ENCODE measurements around the gene ZNF813.
"Not testable (repeated sequence)": the region's sequence is repeated elsewhere in the genome, so short reads cannot be mapped to it uniquely, and the experiment has no call there.

ZNF813 gene

DNA sequence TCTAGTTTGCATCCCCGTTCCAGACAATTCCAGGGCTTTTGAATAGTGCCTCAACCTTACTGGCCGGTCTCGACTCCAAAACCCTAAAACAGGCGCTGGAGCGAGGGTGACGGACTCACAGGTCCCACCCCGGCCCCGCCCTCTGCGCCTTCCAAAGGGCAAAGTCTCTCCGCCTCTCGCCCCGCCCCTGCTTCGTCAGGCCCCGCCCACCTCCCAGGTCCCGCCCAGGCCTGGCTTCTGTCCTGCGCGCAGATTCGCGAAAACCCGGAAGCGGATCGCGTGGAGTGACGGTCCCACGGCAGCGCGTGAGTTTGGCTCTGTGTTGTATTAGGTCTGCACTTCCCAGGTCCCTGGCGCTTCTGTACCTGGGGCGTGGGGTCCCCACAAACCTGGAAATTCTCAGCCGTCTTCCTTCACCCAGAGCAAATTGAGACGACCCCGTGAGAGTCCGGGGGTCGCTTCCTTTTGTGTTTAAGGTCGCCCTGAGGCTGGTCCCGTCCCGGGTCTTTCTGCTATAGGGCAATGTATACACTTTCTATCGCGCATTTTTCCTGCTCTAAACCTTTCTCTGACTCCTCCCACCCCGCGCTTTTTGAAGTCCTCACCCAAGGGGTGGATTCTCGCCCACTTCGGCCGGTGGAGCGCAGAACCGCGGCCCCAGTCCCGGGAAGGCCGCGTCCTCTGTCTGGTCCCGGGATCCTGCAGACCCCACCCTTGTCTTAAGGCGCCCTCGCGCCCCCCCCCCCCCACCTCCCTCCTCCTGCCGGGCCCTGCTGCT lies at the start of gene ZNF813:
TSS of gene ZNF813 (plus strand) at position 249 of the 778 bp plus-strand sequence. CDS start 16,090 bp downstream, outside the sequence.
- peak; percentile 6 for DNase-seq

DNA sequence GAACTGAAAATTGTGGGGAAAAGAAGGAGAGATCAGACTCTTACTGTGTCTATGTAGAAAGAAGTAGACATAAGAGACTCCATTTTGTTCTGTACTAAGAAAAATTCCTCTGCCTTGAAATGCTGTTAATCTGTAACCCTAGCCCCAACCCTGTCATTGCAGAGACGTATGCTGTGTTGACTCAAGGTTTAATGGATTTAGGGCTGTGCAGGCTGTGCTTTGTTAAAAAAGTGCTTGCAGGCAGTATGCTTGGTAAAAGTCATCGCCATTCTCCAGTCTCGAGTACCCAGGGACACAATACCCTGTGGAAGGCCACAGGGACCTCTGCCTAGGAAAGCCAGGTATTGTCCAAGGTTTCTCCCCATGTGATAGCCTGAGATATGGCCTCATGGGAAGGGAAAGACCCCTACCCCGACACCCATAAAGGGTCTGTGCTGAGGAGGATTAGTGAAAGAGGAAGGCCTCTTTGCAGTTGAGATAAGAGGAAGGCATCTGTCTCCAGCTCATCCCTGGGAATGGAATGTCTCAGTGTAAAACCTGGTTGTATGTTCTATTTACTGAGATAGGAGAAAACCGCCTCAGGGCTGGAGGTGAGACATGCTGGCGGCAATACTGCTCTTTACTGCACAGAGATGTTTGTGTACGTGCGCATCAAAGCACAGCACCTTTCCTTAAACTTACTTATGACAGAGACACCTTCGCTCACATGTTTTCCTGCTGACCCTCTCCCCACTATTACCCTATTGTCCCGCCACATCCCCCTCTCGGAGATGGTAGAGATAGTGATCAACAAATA lies 46.8 kb upstream of the ZNF813 start:
- not testable (repeated sequence) for DNase-seq

DNA sequence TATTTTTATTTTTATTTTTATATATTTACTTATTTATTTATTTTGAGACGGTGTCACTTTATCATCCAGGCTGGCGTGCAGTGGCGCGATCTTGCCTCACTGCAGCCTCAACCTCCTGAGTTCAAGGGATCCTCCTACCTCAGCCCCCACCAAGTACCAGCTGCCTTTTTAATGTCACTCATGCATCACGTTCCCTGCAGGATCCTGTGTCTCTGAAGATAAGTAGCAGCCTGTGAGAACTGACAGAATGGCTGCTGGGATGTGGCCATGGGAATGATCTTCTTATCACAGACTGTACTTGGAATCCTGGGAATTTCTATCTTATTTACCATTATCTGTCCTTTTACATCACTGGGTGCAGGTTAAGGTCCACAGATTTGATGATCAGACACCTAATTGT lies 45.0 kb upstream of the ZNF813 start:
- no peak for DNase-seq

DNA sequence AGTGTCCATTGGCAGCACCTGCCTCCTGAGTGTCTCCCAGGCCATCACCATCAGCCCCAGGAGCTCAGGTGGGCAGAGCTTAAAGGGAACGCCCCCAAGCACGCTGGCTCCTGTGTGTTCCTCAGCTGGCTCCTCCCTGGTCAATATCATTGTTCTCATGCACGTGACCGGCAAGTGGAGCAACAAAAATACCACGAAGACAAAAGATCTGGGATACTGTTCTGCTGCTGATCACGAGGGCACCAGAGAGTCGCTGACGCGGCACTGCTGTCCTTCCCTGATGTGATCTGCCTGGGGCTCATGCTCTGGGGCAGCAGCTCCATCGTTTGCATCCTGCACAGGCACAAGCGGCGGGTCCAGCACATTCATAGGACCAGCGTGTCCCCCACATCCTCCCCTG lies 44.5 kb upstream of the ZNF813 start:
- DNase-seq: not testable (repeated sequence)

DNA sequence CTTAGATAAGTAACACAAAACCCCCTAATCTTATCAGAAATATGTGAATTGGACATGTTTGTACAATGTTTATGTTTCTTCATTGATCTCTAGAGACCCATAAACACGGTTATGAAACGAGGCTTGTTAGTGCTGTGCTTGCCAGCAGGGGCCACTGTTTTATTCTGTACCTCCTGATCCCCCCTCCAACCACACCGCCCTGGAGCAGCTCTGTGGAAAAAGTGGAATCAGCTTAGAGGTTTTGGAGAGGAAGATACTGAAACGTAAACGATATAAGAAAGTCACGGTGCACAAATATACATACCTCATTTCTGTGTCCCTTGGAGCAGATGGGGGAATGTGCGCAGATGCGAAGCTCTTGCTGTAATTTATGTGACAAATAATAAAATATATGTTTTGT lies 43.9 kb upstream of the ZNF813 start:
- not testable (repeated sequence) for DNase-seq

DNA sequence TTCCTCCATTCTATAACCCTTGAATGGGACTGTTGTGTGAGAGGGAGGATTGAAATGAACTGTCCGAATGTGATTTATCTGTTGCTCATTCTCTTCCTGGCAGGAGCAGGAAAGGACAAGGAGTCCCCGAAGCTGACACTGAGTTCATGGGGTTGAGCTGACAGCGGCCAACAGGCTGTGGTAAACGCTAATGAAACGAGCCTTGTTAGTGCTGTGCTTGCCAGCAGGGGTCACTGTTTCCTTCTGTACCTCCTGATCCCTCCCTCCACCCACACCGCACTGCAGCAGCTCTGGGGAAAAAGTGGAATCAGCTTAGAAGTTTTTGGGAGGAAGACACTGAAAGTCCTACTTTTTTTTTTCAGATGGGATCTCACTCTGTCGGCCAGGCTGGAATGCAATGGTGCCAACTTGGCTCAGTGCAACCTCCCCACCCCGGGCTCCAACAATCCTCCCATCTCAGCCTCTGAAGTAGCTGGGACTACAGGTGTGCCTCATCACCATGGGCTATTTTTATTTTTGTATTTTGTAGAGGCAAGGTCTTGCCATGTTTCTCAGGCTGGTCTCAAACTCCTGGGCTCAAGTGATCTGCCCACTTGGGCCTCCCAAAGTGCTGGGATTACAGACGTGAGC lies 42.5 kb upstream of the ZNF813 start:
- peak; percentile 5 for DNase-seq

DNA sequence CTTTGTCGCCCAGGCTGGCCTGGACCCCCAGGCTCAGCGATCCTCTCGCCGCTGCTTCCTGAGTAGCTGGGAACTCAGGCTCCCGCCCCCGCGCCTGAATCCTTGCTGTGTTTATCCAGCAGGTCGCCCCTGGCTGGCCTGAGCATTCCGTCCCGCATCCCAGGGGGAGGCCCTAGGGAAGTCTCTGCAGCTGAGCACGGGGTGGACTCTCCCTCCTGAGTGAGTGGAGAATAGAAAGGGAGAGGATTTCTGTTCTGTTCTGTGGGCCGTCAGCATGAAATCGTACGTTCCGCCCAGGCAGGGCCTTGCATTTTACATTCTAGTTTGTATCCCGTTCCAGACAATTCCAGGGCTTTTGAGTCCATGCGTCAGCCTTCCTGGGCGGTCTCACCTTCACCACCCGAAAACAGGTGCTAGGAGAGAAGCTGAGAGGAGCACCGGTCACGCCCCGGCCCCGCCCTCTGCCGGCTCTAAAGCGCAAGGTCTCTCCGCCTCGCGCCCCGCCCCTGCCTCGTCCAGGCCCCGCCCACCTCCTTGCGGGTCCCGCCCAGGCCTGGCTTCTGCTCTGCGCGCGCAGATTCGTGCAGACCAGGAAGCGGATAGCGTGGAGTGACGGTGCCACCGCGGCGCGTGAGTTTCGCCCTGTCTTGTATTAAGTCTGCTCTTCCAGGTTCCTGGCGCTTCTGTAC lies 36.0 kb upstream of the ZNF813 start, which contains the start of gene ZNF761:
TSS of gene ZNF761 (plus strand) at position 586 of the 689 bp plus-strand sequence. CDS start 15,285 bp downstream, outside the sequence.
- peak; percentile 58 for DNase-seq

DNA sequence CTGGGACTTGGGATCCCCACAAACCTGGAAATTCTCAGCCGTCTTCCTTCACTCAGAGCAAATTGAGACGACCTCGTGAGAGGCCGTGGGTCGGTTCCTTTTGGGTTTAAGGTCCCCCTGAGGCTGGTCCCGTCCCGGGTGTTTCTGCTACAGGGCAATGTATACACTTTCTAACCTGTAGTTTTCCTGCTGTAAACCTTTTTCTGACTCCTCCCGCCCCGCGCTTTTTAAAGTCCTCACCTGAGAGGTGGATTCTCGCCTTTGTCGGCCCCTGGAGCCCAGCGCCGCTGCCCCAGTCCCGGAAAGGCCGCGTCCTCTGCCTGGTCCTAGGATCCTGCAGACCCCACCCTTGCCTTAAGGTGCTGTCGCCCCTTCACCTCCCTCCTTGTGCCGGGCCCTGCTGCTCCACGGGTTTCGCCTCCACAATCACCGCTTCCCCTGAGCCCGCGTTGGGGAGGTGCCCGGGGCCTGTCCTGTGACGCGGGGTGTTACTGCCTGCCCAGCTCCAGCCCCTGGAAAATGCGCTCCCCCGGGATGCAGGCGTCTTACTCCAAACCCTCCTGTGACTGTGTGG lies 35.4 kb upstream of the ZNF813 start:
- no peak for DNase-seq

DNA sequence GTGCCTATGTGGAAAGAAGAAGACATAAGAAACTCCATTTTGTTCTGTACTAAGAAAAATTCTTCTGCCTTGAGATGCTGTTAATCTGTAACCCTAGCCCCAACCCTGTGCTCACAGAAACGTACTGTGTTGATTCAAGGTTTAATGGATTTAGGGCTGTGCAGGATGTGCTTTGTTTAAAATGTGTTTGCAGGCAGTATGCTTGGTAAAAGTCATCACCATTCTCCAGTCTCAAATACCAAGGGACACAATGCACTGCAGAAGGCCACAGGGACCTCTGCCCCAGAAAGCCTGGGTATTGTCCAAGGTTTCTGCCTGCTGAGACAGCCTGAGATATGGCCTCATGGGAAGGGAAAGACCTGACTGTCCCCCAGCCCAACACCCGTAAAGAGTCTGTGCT lies 23.7 kb upstream of the ZNF813 start:
- DNase-seq: not testable (repeated sequence)

DNA sequence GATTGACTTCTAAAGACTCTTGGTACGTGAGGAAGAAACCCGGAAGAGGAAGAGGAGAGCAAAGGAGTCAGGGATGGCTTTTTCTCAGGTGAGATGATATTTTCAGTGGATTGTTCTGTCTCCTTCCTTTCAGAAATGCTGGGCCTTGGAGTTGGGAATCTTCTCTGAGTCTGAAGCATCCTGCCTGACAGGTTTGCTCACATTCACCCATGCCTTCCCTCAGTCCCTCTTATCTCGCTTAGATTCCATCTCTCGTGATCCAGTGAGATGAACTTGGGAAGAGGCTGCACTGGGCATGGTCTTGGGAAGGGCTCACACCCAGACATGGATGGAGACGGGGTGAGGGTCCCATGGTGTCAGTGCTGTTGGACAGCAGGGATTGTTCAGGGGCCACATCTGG lies 20.3 kb upstream of the ZNF813 start:
- not testable (repeated sequence) for DNase-seq

DNA sequence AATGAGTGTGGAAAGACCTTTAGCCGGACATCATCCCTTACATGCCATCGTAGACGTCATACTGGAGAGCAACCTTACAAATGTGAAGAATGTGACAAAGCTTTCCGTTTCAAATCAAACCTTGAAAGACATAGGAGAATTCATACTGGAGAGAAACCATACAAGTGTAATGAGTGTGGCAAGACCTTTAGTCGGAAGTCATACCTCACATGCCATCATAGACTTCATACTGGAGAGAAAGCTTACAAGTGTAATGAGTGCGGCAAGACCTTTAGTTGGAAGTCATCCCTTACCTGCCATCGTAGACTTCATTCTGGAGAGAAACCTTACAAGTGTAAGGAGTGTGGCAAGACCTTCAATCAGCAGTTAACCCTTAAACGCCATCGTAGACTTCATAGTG lies 11.7 kb upstream of the ZNF813 start:
- DNase-seq: no peak

DNA sequence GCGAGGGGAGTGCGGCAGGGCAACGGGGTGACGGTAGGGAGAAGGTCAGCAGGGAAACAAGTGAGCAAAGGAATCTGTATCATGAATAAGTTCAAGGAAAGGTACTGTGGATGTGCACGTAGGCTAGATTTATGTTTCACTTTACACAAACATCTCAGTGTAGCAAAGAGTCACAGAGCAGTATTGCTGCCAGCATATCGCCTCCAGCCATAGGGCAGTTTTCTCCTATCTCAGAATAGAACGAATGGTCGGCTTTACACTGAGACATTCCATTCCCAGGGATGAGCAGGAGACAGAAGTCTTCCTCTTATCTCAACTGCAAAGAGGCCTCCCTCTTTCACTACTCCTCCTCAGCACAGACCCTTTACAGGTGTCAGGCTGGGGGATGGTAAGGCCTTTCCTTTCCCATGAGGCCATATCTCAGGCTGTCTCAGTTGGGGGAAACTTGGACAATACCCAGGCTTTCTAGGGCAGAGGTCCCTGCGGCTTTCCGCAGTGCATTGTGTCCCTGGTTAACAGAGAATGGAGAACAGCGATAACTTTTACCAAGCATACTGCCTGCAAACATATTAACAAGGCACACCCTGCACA lies 7.3 kb upstream of the ZNF813 start:
- DNase-seq: not testable (repeated sequence)

DNA sequence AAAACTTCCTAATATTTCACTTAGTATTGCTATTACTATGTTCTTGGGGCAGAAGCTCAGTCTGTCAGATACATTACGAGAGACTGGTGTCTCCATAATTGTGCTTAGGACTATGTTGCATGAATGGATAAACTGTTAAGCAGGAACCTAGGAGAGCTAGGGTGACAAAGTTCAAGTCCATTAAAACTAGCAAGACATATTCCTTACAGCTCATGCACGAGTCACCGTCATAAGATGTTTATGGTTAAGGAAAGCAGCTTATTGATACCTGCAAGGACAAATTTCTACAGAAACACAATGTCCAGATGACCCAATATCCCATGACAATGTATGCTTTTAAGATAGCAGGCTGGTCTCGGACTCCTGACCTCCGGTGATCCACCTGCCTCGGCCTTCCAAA lies 5.7 kb upstream of the ZNF813 start:
- DNase-seq: no peak

DNA sequence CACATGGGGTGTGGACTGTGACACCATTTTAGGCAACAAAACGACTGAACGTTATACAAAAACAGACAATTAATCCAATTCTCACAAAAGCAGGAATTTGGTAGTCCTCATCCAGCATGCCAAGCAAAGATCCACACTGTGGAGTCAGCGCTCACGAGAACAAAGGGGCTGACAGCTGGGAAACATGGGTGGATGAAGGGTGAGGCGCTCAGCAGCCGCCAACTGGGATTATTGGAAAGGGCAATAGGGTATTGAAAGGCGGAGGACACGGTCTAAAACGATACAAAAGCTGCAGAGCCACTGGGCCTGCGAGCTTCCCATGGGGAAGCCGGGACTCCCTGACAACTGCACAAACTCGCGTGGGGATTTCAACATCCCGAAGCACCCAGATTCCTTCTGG lies 4.7 kb upstream of the ZNF813 start:
- no peak for DNase-seq

DNA sequence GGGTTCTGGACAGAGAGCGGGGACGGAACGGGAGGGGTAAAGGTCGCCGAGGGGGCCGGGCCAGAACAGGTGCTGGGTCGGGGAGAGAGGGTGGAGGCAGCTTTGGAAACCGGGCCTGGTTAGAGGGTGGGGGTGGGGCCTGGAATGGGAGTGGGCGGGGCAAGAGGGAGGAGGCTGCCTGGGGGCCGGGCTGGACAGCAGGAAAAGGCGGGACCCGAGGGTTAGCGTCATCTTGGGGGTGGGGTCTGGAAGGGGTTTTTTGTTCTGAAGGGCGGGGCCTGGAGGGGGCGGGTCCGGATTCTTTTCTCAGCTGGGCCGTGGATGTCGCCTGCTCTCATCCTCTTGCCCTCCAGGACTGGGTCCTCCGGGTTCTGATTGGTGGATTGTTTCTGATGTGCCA lies 4.3 kb upstream of the ZNF813 start:
- DNase-seq: no peak

DNA sequence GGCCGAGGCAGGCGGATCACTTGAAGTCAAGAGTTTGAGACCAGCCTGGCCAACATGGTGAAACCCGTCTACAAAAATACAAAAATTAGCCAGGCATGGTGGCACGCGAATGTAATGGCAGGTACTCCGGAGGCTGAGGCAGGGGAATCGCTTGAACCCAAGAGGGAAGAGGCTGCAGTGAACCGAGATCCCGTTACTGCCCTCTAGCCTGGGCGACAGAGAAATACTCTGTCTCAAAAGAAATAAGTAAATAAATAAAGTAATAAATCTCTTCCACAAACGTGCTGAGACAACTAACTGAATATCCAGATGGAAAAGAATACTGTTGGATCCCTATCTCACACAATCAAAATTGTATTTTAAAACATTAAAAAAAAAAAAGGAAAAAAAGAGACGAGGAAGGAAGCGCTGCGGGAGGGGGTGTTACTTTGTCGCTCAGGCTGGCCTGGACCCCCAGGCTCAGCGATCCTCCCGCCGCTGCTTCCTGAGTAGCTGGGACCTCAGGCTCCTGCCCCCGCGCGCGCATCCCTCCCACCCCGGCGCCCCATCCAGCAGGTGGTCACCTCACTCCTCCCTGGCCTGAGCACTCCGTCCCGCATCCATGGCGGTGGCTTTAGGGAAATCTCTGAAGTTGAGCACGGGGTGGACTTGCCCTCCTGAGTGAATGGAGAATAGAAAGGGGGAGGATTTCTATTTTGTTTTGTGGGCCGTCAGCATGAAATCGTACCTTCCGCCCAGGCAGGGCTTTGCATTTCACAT lies 628 bp upstream of the ZNF813 start:
- no peak for DNase-seq

DNA sequence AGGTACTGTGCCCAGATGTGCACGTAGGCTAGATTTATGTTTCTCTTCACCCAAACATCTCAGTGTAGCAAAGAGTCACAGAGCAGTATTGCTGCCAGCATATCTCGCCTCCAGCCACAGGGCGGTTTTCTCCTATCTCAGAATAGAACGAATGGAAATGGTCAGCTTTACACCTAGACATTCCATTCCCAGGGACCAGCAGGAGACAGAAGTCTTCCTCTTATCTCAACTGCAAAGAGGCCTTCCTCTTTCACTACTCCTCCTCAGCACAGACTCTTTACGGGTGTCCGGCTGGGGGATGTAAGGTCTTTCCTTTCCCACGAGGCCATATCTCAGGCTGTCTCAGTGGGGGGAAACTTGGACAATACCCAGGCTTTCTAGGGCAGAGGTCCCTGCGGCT lies 1.1 kb downstream of the ZNF813 start:
- DNase-seq: not testable (repeated sequence)

DNA sequence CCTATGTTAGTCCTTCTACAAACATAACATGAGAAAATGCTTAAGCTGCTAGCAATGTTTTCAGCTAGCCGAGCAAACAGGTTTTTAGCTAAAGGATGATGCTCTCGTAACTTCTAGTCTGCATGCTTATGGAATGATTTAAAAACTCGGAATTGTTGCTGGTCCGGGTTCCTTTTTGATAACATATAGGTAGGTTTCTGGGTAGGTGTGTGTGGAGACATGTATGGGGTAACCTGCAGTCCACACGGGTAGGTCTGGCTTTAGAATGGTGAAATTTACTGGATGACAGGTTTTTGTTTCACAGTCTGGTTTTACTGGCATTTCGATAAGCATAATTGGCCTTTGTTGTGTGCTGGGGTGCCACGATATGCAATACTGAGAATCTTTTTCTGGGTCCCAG lies 4.4 kb downstream of the ZNF813 start:
- DNase-seq: no peak

DNA sequence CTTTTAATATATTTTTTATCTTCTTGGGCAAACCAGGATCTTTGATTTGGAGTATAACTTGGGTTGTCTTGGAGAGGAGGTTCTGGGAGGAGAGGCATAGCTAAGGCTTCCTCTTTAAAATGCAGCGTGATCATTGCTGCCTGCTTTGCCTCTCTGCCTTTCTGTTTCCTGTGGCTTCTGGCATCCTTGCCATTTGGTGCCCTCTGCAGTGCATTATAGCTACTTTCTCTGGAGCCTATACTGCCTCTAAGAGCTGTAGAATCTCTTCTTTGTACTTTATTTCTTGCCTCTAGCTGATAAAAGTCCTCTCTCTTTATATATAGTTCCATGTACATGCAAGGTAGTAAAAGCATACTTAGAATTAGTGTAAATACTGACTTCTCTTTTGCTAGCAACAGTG lies 7.3 kb downstream of the ZNF813 start:
- not testable (repeated sequence) for DNase-seq

DNA sequence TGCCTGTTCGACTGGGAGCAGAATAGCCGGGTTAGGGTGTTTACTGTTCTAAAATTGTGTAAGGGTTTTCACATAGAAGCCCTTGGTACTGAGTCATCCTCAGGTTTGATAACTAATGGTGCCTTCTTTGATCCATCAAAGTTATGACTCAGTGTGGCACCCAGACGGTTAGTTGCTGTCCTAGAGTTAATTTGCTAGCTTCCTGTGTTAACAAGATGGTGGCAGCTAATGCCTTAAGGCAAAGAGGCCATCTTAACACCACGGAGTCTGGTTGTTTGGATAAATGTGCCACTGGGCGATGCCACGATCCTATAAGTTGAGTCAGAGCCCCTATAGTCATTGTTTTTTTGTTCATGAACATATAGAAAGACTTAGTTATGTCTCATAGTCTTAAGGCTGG lies 7.9 kb downstream of the ZNF813 start:
- DNase-seq: not testable (repeated sequence)

DNA sequence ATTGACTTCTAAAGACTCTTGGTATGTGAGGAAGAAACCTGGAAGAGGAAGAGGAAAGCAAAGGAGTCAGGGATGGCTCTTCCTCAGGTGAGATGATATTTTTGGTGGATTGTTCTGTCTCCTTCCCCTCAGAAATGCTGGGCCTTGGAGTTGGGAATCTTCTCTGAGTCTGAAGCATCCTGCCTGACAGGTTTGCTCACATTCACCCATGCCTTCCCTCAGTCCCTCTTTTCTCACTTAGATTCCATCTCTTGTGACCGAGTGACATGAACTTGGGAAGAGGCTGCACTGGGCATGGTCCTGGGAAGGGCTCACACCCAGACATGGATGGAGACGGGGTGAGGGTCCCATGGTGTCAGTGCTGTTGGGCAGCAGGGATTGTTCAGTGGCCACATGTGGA lies 16.2 kb downstream of the ZNF813 start:
- DNase-seq: not testable (repeated sequence)
